AG08396 (cell line): ENCODE data around the gene FYCO1.

Source experiments
- DNase-seq: peaks from one replicate; pipeline ENCODE4 v3.0.0; 2012; ENCODE audit warnings: low spot score, mixed read lengths

Gene FYCO1

GRCh38 chr3:45915059-45915439 lies 80.6 kb downstream of the FYCO1 start:
- no peak for DNase-seq

DNA sequence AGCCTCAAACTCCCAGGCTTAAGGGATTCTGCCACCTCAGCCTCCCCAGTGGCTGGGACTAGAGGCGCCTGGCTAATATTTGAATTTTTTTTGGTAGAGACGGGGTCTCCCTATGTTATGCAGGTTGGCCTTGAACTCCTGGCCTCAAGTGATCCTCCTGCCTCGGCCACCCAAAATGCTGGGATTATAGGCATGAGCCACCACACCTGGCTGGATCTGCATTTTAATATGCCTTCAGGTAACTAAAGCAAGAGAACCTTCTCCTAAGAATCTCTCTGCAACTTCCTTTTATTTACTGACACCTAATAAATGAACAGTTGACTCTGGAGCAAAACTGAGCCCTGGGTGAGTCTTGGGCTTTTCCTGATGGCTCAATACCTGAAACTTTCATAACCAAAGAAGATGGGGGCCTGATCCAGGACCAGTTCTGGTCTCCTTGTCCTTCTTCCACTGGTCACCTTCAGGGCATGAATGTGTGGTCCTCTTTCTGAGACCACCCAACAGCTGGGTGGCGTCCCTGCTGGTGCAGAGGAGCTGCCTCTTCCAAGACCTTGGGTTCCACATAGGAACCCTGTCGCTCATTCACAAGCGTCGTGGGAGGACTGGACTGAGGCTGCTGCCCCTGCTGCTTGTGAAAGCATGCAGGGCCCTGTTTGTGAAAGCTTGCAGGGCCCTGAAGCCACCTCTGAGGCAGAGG lies 81.1 kb downstream of the FYCO1 start:
- DNase-seq = no peak

DNA sequence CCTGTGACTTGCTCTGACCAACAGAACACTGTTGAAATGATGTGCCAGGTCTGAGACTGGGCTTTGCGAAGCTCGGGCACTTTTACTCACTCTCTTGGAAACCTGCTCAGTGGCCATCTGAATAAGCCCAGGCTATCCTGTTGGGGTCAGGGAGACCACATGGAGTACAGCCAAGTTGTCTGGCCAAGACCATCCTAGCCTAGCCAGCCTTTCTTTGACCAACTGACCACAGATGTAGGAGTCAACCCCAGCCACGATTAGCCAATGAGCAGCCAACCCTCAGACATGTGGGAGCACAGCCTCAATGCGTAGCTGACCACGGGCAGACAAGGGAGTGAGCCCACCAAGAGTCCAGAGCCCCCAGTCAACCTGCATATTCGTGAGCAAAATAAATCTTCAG lies 83.2 kb downstream of the FYCO1 start:
- no peak for DNase-seq

DNA sequence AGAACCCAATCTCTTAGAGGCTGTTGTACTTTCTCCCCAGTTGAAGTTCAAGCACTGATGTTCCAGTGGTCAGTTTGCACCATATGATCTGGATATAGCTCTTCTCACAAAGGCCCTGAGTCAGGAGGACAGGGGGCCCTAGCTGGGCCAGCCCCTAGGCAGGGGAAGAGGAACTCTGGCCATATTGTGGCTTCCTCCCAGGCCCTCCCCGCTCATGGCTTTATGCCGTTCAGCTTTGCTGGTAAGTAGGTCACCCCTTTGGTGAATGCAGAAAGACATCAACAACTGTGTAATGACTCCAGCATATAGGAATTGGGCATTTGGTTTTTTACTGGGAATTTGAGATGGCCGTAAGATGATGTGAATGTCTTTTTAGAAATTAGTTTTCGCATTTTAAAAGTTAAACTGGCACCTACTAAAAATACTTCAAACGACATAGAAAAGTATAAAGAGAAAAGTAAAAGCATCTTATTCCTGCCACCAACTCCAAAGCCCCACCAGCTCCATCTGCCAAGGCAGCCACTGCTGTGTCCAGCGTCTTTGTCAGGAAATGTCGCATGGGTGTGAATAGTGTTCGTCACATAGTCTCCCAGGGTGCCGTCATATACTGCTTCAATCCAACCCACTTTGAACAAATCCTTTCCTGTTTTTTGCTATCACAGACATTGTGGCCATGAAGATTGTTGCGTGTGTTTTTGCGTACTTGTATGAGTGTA lies 84.0 kb downstream of the FYCO1 start:
- no peak for DNase-seq

- no peak for DNase-seq
These were observed 84.7 kb downstream of the FYCO1 start for GRCh38 chr3:45910892-45911291.

GRCh38 chr3:45909542-45909941 lies 86.1 kb downstream of the FYCO1 start:
- DNase-seq = no peak

DNA sequence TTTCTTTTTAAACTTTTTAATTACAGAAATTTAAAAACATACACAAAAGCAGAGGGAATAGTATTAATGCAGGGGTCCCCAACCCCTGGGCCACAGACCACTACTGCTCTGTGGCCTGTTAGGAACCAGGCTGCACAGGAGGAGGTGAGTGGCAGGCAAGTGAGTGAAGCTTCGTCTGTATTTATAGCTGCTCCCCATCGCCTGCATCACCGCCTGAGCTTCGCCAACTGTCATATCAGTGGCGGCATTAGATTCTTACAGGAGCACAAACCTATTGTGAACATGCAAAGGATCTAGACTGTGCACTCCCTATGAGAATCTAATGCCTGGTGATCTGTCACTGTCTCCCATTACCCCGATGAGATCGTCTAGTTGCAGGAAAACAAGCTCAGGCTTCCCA lies 86.9 kb downstream of the FYCO1 start:
- no peak for DNase-seq

- DNase-seq = peak; percentile 62
These were observed 87.6 kb downstream of the FYCO1 start for GRCh38 chr3:45907769-45908705.

DNA sequence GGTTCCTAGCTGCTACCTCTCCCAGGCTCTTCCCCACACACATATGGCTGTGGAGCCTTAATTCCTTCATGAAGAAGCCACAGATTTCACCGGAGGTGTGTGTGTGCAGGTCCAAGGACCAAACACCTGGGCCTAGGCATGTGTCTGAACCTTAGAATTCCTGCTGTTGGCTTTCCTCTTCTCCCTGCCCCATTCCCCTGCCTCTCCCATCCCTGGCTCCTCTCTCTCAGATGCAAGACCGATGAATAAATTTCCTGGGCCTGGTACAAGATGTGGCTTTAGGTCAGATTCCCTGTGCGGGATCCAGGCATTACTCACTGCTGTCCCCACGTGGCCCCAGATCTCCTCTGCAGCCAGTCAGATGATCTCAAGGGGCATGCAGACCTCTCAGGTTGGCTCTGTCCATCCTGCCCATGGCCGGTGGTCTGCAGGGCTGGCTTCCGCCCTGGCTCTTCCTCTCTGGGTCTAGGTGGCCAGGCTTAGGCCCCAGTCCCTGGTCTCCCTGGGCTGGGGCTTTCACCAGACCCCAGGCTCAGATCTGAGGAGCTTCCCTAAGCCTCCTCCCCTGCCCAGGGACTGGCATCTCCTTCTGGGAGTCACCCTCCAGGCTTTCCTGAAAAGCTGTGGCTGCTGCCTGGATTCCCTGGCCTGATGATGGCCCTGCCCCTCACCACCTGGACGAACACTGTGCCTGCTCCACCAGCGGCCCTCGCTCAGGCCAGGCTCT lies 88.8 kb downstream of the FYCO1 start:
- peak; percentile 71 for DNase-seq

DNA sequence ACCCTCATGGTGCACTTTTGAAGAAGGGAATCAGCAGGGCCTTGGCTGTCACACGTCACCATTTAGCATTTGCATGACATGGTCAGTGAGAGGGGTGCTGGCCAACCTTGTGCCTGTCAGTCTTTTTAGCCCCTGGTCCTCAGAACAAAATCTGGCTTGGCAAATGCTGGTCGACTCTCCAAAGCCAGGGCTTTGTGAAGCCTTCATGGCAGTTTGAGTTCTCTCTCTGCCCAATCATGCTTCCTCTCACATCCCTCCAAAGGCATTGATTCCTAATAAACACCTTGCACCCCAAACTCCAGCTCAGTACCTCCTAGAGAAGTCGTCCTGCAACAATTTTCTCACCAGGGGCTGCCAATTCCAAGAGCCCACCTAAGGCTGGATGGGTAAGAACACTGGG lies 89.9 kb downstream of the FYCO1 start:
- no peak for DNase-seq

DNA sequence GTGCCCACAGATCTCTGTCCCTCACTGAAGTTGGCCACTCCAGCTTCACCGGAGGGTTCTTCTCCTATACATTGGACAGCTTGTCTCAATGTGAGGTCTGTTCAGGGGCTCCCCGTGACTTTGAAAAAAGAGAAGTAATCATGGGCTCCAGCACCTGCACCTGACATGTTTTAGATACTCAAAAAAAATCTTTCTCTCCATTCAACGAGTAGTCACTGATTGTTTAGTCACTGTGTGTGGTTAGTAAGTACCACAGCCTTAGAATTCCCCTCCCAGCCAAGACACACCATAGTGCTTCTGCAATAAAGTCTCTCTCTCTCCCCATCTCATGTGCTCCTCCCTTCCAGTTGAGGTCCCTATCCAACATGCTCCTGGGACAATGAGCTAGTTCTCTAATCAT lies 90.7 kb downstream of the FYCO1 start:
- DNase-seq = no peak

DNA sequence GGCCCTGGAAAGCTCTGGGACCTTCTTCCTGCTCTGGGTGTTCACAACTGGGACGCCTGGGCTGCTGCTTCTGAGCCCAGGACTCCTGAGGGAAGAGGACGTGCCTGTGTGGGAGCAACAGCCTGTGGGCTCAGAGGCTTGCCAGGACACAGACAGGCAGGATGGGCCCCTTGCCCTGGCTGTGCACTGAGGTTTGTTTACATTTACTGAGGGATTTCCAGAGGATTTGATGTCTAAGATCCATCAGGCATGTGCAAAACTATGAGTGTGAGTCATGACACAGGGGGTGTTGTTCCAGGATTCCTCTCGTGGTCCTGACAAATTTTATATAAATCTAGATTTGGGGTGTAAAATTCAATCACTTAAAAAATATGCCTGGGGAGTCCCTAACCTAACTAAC lies 98.7 kb downstream of the FYCO1 start:
- DNase-seq = peak; percentile 30

DNA sequence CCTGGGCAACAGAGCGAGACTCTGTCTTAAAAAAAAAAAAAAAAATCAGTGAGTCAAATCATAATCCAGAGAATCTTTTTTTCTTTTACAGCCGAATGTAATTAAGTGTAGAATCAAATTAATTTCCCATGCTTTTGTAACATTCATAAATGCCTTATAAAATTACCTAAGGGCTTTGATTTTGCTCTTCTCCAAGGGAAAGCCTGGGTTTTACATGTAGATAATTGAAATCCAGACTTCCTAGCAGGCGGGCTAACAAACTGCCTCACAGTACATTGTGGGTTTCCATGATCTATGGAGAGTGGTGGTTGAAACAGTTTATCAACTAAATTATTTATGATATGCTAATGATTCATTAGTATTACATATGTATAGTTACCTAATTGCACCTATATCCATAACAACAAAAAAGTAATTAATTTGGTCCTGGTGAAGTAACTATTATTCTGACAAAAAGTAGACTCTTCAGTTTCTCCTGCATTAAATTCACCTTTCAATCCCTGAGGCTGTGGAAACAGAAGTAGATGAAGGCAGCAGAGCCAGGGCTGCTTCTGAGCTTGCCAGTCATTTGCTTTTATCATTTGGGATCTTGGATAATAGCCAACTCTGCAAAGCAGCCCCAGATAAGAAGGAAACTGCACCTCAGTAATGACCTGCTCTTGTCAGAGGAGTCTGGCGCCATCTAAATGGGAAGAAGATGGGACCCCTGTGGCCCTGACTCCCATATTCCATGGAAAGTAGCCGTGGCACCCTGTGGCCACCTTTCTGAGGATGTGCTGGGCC lies 99.7 kb downstream of the FYCO1 start:
- no peak for DNase-seq

DNA sequence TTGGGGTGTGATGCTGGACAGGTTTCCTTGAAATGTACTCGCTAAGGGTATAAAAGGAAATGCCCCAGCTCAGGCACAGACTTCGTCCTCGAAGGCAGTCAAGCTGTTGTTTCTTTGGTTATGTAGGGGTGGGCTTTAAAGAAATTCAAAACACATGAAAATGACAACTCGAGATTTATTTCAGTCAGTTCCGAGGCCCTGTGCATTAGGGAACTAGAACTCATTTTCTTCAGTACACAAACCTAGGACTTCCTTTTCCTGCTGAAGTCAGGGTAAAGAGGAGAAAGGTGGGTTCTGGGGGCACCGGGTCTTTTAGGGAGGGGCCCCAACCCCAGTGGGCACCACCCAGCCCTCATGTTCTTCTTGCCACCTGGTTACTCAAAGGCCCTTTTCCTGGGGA lies 101.6 kb downstream of the FYCO1 start:
- DNase-seq = no peak

GRCh38 chr3:45892161-45892560 lies 103.5 kb downstream of the FYCO1 start:
- no peak for DNase-seq

- no peak for DNase-seq
These were observed 105.2 kb downstream of the FYCO1 start for GRCh38 chr3:45890405-45890804.

- no peak for DNase-seq
These were observed 106.3 kb downstream of the FYCO1 start for GRCh38 chr3:45889337-45889736.

- no peak for DNase-seq
These were observed 107.7 kb downstream of the FYCO1 start for GRCh38 chr3:45887759-45888511.

DNA sequence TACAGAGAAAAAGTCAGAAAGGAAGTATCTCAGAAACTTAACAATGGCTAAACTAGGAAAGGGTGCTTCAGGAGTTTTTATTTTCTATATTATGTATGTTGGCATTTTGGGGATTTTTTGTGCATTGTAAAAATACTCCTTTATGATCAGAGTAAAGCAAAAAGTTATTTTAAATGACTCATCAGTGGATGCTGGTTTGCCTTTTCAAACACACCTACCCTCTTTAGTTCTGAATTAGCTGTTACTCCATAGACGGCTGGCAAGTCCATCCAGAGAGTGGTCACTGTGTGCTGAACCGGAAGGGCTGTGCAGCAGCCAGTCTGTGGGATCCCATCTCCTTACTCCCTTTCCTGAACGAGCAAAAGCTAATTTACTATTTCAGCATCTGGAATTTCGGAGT lies 108.3 kb downstream of the FYCO1 start:
- DNase-seq = no peak

DNA sequence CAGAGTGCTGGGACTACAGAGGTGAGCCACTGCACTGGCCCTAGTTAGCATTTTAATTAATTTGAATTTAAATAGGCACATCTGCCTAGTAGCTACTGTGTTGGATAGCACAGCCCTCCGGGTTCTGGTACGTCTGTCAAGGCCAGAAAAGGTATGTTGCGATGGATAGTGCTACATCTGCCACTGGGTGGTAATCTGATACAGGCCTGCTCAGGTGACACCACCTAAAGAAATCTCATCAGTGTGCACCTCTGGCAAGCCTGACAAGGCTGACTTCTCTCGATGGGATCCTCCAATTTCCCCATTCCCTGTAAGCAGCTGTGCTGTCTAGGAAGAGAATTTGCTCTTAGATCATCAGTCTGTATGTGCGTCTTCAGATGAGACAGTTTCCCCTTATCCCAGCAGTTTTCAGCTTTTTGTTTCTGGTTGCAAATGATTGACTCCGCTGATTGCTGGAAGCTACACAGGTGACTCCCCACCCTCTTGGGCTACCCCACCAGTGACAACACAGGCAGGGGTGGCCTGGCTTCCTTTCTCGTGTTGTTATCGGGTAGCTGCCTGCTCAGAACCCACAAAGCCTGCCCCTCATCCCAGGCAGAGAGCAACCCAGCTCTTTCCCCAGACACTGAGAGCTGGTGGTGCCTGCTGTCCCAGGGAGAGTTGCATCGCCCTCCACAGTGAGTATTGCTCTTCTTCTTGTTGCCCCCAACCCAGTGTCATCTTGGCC lies 109.5 kb downstream of the FYCO1 start, which contains the start of gene CCR9:
CCR9 (plus strand) TSS at position 565 of the 727 bp plus-strand sequence. CDS start 8,391 bp downstream, outside the sequence.
- no peak for DNase-seq
